Glutamatergic neuron (in vitro differentiated cells): Measurements from ENCODE around the gene EOGT. TPM values are rescaled to one million over a fixed set of nuclear protein-coding genes. Genes with fewer than 3 reads are reported as not detected.
A peak's percentile ranks its signal among the peaks of the same experiment; 100 is the strongest.

Experiments used
- DNase-seq: peaks from one replicate; pipeline ENCODE4 v3.0.0; 2022
- H3K27ac Mint-ChIP-seq: one replicate; pipeline ENCODE4 v1.8.0; 2020; ENCODE audit warnings: mild to moderate bottlenecking, mixed read lengths, inconsistent platforms; ENCODE audit not compliant: unreplicated experiment
- H3K27me3 Mint-ChIP-seq: one replicate; pipeline ENCODE4 v1.8.0; 2020; ENCODE audit warnings: mild to moderate bottlenecking, moderate library complexity, mixed read lengths, inconsistent platforms; ENCODE audit not compliant: unreplicated experiment
- H3K36me3 Mint-ChIP-seq: one replicate; pipeline ENCODE4 v1.8.0; 2020; ENCODE audit warnings: mild to moderate bottlenecking, mixed read lengths, inconsistent platforms; ENCODE audit not compliant: unreplicated experiment
- H3K4me1 Mint-ChIP-seq: one replicate; pipeline ENCODE4 v1.8.0; 2020; ENCODE audit warnings: mild to moderate bottlenecking, low read depth, mixed read lengths, inconsistent platforms; ENCODE audit not compliant: unreplicated experiment
- H3K4me3 Mint-ChIP-seq: one replicate; pipeline ENCODE4 v1.8.0; 2020; ENCODE audit warnings: mild to moderate bottlenecking, mixed read lengths, inconsistent platforms; ENCODE audit not compliant: unreplicated experiment
- H3K9me3 Mint-ChIP-seq: one replicate; pipeline ENCODE4 v1.8.0; 2020; ENCODE audit warnings: mild to moderate bottlenecking, moderate library complexity, mixed read lengths, inconsistent platforms; ENCODE audit not compliant: unreplicated experiment
- total RNA-seq: library from RNA; stranded (reverse); fragmentation: NEBNext Ultra II Directional; extraction: Animal tissue kit (Norgen Biotek cat#: 25700); gene quantifications from one replicate; pipeline ENCODE4 v1.2.1, GENCODE V29; 2021; ENCODE audit not compliant: unreplicated experiment
- TF ChIP-seq, protein P1 (sequence below): fragments of 200-600 bp; sonication (generic); IDR thresholded peaks from one replicate; pipeline ENCODE4 v1.5.0; 2021; ENCODE audit not compliant: partially characterized antibody, unreplicated experiment

Gene EOGT
- total RNA-seq, 1 donor from 2014 or later, result 17.2 TPM

DNA sequence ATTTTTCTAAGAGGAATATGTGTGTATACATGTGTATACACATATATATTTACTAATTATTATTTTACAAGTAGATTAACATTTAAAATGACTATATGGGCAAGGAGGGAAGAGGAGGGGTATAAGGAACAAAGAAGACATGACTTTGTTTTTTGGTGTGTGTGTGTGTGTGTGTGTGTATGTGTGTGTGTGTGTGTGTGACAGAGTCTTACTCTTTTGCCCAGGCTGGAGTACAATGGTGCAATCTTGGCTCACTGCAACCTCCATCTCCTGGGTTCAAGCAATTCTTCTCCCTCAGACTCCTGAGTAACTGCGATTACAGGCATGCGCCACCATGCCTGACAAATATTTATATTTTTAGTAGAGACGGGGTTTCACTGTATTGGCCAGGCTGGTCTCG is 2.6 kb upstream of the EOGT start:
- H3K27ac Mint-ChIP-seq, result no peak overlapping the region
- no peak for DNase-seq
- H3K4me3 Mint-ChIP-seq, result no peak overlapping the region
- TF ChIP-seq, protein P1, sequence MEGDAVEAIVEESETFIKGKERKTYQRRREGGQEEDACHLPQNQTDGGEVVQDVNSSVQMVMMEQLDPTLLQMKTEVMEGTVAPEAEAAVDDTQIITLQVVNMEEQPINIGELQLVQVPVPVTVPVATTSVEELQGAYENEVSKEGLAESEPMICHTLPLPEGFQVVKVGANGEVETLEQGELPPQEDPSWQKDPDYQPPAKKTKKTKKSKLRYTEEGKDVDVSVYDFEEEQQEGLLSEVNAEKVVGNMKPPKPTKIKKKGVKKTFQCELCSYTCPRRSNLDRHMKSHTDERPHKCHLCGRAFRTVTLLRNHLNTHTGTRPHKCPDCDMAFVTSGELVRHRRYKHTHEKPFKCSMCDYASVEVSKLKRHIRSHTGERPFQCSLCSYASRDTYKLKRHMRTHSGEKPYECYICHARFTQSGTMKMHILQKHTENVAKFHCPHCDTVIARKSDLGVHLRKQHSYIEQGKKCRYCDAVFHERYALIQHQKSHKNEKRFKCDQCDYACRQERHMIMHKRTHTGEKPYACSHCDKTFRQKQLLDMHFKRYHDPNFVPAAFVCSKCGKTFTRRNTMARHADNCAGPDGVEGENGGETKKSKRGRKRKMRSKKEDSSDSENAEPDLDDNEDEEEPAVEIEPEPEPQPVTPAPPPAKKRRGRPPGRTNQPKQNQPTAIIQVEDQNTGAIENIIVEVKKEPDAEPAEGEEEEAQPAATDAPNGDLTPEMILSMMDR, result no peak
- no peaks in the 10 kb centered on the region for H3K27me3 Mint-ChIP-seq
- peaks cover 5% of the 10 kb centered on the region for H3K9me3 Mint-ChIP-seq
- H3K36me3 Mint-ChIP-seq, result no peaks in the 10 kb centered on the region
- peaks cover 1% of the 10 kb centered on the region for H3K4me1 Mint-ChIP-seq

DNA sequence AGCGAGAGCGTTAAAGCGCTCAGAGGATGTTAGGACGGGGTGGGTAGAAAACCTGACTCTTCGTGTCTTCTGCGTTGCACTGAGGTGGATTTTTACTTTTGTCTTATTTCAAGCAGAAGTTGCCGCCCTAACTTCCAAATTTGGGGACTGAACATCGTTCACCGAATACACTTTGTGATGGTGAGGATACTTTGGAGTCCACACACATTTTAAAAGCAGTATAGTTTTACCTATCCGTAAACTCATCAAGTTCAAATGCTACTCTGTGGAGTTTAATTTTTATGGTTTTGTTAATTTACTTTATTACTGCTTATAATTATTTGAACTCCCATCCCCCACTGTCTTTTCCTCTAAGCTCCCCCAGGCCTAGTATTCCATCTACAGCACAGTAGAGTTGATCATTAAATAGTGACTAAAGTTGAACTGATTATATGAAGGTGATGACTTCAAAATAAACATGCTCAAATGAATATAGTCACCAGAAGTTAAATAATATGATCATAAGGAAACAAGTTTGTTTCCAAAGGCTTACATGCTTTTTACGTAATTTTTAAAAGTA is 617 bp upstream of the EOGT start:
- Mint-ChIP-seq H3K36me3 (no peaks in the 10 kb centered on the region), H3K4me3 (peak overlapping the region; percentile 83), H3K4me1 (peaks cover 4% of the 10 kb centered on the region), H3K27ac (peak overlapping the region; percentile 59), H3K9me3 (peaks cover 7% of the 10 kb centered on the region), H3K27me3 (no peaks in the 10 kb centered on the region)
- no peak for DNase-seq
- TF ChIP-seq, protein P1, result no peak

DNA sequence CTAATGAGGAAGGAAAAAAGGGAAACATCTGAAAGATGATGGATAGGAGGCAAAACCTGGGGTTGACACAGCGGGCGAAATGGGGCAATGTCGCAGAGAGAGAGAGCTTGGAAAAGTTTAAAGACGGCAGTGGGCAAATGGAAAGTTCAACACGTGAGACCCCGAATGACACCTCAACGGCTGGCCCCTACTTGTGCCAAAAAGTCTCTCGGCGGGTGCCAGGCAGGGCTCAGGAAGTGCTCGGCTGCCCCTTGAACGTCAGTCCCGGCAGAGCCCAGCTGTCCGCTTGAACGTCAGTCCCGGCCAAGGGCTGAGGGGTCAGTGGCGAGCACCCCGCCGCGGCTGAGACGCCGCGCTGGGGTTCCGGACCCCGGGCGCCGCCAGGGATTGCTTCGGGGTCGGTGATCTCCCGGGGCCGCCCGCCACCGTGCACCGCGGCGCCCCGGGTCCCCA is 658 bp downstream of the EOGT start:
- Mint-ChIP-seq H3K4me1 (peaks cover 12% of the 10 kb centered on the region), H3K27ac (peak overlapping the region; percentile 83), H3K4me3 (peak overlapping the region; percentile 94), H3K9me3 (peaks cover 7% of the 10 kb centered on the region), H3K27me3 (no peaks in the 10 kb centered on the region), H3K36me3 (no peaks in the 10 kb centered on the region)
- TF ChIP-seq, protein P1, result no peak
- peak; percentile 69 for DNase-seq

DNA sequence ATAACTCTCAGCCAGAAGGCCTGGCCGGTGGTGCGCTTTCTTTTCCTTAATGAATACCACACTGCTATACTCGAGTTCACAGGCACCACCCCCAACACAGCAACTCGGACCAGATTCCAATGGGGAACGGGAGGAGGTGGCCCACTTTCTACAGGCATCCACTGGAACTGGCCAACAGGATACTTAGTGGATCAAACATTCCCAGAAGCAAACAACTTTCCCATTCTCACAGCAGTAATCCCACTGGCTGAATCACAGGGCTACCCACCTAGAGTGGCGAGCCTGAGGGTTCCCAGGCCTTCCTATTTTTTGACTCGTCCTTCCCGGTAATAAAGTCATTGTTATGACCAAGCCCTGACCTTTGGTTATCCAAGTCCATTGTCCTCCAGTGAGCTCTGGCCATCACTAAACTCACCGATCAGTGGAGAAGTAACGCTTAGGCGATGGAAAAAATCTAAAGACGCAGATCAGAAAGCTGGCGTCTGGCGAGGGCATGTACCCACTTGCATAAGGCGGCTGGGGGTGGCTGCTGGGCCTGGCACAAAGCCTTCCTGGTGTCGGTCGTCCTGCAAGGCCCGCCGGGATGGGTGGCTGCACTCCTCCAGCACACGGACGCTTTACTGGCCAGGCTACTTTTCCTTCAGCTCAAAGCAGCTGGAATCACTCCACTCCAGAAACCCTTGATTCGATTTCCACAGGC is 1.2 kb downstream of the EOGT start:
- Mint-ChIP-seq H3K27ac (peak overlapping the region; percentile 83), H3K4me3 (peak overlapping the region; percentile 94), H3K9me3 (peaks cover 7% of the 10 kb centered on the region), H3K36me3 (no peaks in the 10 kb centered on the region), H3K4me1 (peaks cover 12% of the 10 kb centered on the region), H3K27me3 (no peaks in the 10 kb centered on the region)
- DNase-seq, result no peak
- TF ChIP-seq, protein P1, result no peak

DNA sequence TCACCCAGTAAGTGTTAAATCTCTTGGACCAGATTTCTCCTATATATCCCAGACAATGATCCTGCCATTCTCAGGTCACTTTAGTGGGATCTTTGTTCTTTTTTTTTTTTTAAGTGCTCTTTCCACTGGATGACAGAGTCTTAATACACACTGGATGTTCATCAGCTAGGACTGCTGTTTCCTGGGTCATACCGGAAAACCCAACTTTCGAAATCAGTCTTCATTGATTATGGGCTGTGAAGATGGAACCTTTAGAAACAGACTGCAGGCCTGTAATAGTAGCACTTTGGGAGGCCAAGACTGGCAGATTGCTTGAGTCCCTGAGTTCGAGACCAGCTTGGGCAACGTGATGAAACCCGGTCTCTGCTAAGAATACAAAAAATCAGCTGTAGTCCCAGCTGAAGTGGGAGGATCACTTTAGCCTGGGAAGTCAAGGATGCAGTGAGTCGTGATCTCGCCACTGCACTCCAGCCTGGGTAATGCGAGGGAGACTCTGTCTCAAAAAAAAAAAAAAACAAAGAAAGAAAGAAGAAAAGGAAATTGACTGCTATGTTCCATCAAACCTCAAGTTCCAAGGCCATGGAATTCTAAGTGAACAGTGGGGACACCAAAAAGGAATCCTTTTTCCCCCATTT is 2.3 kb downstream of the EOGT start:
- TF ChIP-seq, protein P1, result no peak
- H3K27me3 Mint-ChIP-seq, result no peaks in the 10 kb centered on the region
- no peak overlapping the region for H3K4me3 Mint-ChIP-seq
- no peak overlapping the region for H3K27ac Mint-ChIP-seq
- H3K4me1 Mint-ChIP-seq, result peaks cover 12% of the 10 kb centered on the region
- DNase-seq, result no peak
- no peaks in the 10 kb centered on the region for H3K36me3 Mint-ChIP-seq
- H3K9me3 Mint-ChIP-seq, result peaks cover 7% of the 10 kb centered on the region
